GM18508 (cell line): Measurements from ENCODE around the gene GAREM2.

ENCODE experiments used
- ATAC-seq: cut with Tn5 transposase; IDR thresholded peaks from one replicate; pipeline ENCODE4 v1.9.1; 2021; ENCODE audit warnings: moderate number of reproducible peaks; ENCODE audit not compliant: insufficient read depth, unreplicated experiment

Gene GAREM2

GRCh38 chr2:26185954-26186770 lies 13.3 kb downstream of the GAREM2 start:
- no peak for ATAC-seq

GRCh38 chr2:26187114-26187513 lies 14.2 kb downstream of the GAREM2 start:
- ATAC-seq: no peak

- ATAC-seq: no peak
Measured at GRCh38 chr2:26187537-26188104, 14.7 kb downstream of the GAREM2 start.

- no peak for ATAC-seq
Measured at GRCh38 chr2:26189123-26189522, 16.2 kb downstream of the GAREM2 start.

- ATAC-seq: no peak
Measured at GRCh38 chr2:26189751-26190150, 16.9 kb downstream of the GAREM2 start.

- ATAC-seq: no peak
Measured at GRCh38 chr2:26190369-26190768, 17.5 kb downstream of the GAREM2 start.

- no peak for ATAC-seq
Measured at GRCh38 chr2:26191316-26192159, 18.6 kb downstream of the GAREM2 start.

- ATAC-seq: no peak
Measured at GRCh38 chr2:26193578-26194231, 20.8 kb downstream of the GAREM2 start.

- ATAC-seq: no peak
Measured at GRCh38 chr2:26195040-26195984, 22.4 kb downstream of the GAREM2 start.

GRCh38 chr2:26196683-26197418 lies 24.0 kb downstream of the GAREM2 start:
- no peak for ATAC-seq

- no peak for ATAC-seq
Measured at GRCh38 chr2:26197516-26197915, 24.6 kb downstream of the GAREM2 start.

- no peak for ATAC-seq
Measured at GRCh38 chr2:26202981-26203490, 30.1 kb downstream of the GAREM2 start.

GRCh38 chr2:26203906-26204305 lies 31.0 kb downstream of the GAREM2 start:
- no peak for ATAC-seq

- no peak for ATAC-seq
Measured at GRCh38 chr2:26212011-26212410, 39.1 kb downstream of the GAREM2 start.

- no peak for ATAC-seq
Measured at GRCh38 chr2:26214759-26215158, 41.9 kb downstream of the GAREM2 start.

- no peak for ATAC-seq
Measured at GRCh38 chr2:26215833-26216232, 42.9 kb downstream of the GAREM2 start.

GRCh38 chr2:26216587-26216986 lies 43.7 kb downstream of the GAREM2 start:
- no peak for ATAC-seq

GRCh38 chr2:26217720-26218119 lies 44.8 kb downstream of the GAREM2 start:
- ATAC-seq: no peak

GRCh38 chr2:26223018-26223417 lies 50.1 kb downstream of the GAREM2 start:
- ATAC-seq: no peak
